Activated CD8-positive, alpha-beta memory T cell treated with anti-CD3 and anti-CD28 coated beads for 48 hours (primary cell): ENCODE results near the gene TUT7.

Experiments
- DNase-seq, 3 experiments: peaks; one replicate each; pipeline ENCODE4 v3.0.0-alpha.2; 2020; ENCODE audit warnings: low read depth in 2 of 3, low spot score in 2 of 3

Gene TUT7

DNA sequence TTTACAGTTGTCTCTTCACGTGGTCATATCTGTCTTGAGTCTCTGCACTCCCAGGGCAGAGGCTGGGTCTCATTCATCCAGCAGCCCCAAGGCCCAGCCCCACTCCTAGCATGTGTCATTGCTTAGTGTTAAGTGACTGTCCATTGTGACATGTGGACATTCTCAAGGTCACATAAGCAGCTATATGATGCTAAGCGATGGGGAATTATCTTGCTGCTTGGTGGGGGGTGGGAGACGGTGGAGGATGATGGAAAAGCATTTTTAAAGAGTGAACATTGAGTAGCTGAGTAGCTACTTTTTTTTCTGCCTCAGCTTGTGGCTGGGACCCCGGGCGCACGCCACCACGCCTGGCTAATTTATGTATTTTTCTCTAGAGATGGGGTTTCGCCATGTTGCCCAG lies 94.7 kb downstream of the TUT7 start, which contains the start of gene C9orf153:
C9orf153 (minus strand) TSS at position 101 of the 400 bp plus-strand sequence. CDS start 30,054 bp downstream, outside the sequence.
- DNase-seq, result no peak

DNA sequence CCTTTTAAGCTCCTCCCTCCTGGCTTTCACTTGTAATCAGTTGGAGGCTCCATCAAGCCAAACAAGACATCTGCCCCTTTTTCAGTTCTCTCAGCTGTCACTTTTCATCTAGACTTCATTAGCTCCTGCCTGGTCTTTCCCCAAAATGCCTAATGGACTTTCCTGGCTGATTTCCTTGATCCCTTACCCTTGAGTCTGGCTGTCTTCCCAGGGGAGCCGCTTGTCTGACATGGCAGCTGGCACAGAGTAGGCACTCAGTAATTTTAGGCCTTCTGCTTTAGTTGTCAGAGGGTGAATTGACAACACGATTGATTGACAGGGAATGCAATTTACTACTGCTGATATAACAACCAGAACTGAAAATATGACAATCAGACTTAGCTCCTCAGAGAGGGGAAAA lies 96.8 kb downstream of the TUT7 start:
- DNase-seq, result no peak

DNA sequence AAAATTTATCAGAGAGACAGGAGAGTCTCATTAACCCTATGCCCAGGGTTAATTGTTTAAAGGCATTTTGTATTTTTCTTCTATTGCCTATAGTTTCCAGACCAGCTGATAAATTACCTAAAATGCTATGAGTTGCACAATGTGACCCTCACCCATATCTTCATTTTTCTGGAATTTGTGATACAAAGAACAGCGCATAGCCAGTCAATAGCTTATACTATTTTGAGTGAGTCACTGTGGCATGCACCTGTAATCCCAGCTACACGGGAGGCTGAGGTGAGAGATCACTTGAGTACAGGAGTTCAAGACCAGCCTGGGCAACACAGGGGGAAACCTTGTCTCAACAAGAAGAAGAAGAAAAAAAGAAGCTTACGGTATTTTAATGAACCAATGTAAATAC lies 97.6 kb downstream of the TUT7 start:
- DNase-seq, result no peak

DNA sequence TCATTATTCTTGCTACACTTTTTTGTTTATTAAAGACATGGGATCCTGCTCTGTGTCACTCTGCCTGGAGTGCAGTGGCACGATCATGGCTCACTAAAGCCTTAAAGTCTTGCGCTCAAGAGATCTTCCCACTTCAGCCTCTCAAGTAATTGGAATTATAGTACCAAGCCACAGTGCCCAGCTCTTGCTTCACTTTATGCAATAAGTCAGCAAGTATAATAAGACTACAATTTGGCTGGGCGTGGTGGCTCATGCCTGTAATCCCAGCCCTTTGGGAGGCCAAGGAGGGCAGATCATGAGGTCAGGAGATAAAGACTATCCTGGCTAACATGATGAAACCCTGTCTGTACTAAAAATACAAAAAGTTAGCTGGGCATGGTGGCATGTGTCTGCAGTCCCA lies 100.6 kb downstream of the TUT7 start:
- no peak for DNase-seq

DNA sequence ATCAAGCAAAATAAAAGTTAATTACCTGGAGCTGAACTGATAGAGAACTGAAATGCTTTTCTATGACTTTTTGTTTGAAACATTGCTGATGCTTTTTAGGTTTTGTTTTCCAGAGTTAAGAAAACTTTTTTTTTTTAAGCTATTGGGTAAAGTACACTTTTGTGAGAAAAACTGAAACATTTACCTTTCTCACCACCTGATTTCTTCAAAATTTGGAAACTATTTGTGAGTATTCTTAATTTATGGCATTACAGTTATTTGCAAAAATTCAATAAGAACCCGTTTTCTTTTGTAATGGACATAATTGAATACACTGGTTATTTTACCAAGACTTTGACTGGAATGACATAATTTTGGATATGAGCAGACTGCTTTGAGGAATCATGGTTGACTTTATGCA lies 101.3 kb downstream of the TUT7 start:
- DNase-seq, result no peak

- DNase-seq, result no peak
Observed at GRCh38 chr9:86250123-86250522, 104.1 kb downstream of the TUT7 start.

DNA sequence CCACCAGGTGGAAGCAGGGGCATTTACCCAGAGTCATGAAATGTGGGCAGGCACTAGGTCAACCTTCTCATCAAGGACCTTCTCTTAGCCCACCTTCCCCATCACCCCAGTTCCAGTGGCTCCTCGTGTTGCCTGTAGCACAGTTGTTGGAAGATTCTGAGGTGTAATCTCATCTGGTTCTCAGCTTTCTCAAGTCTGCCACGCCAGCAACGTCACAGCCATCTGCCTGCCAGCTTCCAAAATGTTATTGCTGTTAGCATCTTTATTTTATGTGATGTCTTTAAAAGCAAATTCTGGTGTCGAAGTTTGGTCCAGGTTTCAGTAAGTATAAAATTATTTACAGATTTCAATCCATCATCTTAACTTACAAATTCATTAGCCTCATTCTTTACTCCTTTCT lies 105.5 kb downstream of the TUT7 start:
- no peak for DNase-seq

- no peak for DNase-seq
Observed at GRCh38 chr9:86246752-86247161, 107.5 kb downstream of the TUT7 start.

DNA sequence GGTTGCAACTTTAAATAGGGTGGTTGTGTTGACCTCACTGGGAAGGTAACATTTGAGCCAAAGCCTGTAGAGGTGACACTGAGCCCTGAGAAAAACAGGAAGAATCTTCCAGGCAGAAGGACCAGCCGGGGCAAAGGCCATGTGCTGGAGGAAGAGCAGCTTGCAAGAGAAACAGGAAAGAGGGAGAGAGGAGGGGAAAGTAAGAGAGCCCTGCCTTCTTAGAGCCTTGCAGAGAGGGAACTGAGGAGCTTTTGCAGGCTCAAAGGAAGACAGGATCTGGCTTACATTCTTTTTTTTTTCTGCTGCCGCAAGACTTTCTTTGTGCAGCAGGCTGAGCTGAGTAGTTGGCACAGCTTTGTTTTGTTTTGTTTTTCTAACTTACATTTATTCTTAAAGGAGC lies 112.1 kb downstream of the TUT7 start:
- no peak for DNase-seq

DNA sequence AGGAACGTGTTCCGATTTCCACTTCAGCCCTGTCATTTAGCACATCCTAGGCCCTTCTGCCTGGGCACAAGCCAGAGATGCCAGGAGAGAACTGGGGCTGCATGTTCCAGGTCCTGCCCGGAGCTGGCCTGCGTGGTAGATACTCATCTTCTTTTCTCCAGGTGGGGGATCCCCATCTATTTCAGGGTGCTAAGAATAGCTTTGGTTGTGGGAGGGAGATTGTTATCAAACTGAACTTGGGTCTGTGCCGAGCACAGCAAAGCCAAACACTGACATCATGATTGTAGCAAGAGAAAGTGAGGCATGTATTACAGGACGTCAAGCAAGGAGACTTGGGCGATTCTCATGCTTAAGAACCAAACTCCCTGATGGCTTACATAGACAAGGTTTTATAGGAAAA lies 113.0 kb downstream of the TUT7 start:
- no peak for DNase-seq

DNA sequence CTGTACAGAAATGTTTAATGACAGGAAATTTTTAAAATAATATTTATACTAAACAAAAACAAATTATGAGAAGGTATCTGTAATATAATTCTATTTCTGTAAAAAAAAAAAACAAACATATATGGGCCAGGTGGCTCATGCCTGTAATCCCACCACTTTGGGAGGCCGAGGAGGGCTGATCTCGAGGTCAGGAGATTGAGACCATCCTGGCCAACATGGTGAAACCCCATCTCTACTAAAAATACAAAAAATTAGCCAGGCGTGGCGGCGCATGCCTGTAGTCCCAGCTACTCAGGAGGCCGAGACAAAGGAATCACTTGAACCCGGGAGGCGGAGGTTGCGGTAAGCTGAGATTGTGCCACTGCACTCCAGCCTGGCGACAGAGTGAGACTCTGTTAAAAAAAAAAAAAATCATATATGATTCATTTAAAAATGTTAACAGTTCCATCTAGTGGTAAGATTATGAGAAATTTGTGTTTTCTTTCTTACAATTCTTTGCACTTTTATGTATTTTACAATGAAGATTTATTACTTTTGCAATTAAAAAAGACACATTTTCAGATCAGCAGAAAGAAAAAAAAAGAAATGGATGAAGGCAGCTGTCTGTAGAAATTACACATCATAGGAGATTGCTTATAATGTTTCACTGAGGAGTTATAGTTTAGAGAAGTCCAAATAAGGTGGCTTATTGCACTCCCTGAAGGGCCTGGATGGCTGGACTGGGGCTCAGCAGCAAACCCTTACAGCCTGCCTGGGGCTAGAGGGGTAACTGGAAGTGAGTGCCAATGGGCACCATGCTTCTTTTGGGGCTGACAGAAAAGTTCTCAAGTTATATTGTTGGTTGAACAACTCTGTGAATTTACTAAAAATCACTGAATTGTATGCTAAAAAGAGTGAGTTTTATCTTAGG lies 115.1 kb downstream of the TUT7 start:
- no peak for DNase-seq
